Gastrocnemius medialis (tissue), 4 donors: ENCODE data around the gene ROR1. TPM values are rescaled to one million over a fixed set of nuclear protein-coding genes. Genes with fewer than 3 reads are reported as not detected.

Experiments used
- ATAC-seq, 2 donors: fragments of 150-250 bp; one replicate each; pipeline ENCODE4 v1.9.1; 2016
- DNase-seq, 2 donors: peaks; one replicate each; pipeline ENCODE4 v3.0.0-alpha.2; 2019
- H3K27ac ChIP-seq, 4 donors: fragments of 200-600 bp; sonication (generic); 1 replicate in 1 of 4; 2 replicates in 3 of 4; pipeline ENCODE4 v1.5.1; 2016 to 2018; ENCODE audit warnings: mild to moderate bottlenecking in 2 of 4, moderate library complexity in 1 of 4
- H3K27me3 ChIP-seq, 3 donors: fragments of 200-600 bp; sonication (generic) in 2 of 3; 1 replicate in 1 of 3; 2 replicates in 2 of 3; pipeline versions ENCODE4 v1.5.1 to v1.6.0; 2016 to 2019; ENCODE audit warnings: mild to moderate bottlenecking in 1 of 3, moderate library complexity in 1 of 3
- H3K36me3 ChIP-seq, 2 donors: fragments of 200-600 bp; sonication (generic) in 1 of 2; one replicate each; pipeline ENCODE4 v1.5.1; 2017 to 2018
- H3K4me1 ChIP-seq, 2 donors: fragments of 200-600 bp; sonication (generic) in 1 of 2; one replicate each; pipeline ENCODE4 v1.5.1; 2016 to 2017; ENCODE audit warnings: mild to moderate bottlenecking in 2 of 2
- H3K4me3 ChIP-seq, 4 donors: fragments of 200-600 bp; sonication (generic) in 3 of 4; 1 replicate in 1 of 4; 2 replicates in 3 of 4; pipeline ENCODE4 v1.5.1; 2016 to 2019; ENCODE audit warnings: mild to moderate bottlenecking in 2 of 4
- H3K9me3 ChIP-seq, 3 donors: fragments of 200-600 bp; sonication (generic) in 2 of 3; 1 replicate in 1 of 3; 2 replicates in 2 of 3; pipeline ENCODE4 v1.5.1; 2016 to 2019
- CTCF ChIP-seq, 5 experiments: fragments of 450-650 bp in 3 of 5; fragments of 200-600 bp in 2 of 5; sonication (generic) in 2 of 5; IDR thresholded peaks in 4 of 5; conservative IDR thresholded peaks in 1 of 5; 1 replicate in 4 of 5; 2 replicates in 1 of 5; pipeline ENCODE4 v1.5.1; 2016 to 2019; ENCODE audit warnings: antibody characterized with exemption in 5 of 5, mild to moderate bottlenecking in 3 of 5, moderate library complexity in 3 of 5
- POLR2A ChIP-seq, 2 donors: fragments of 450-650 bp; IDR thresholded peaks; one replicate each; pipeline ENCODE4 v1.6.1; 2017; ENCODE audit warnings: antibody characterized with exemption in 2 of 2, mild to moderate bottlenecking in 2 of 2, moderate library complexity in 2 of 2
- in situ Hi-C, 4 donors: fragments of 200-750 bp; cut with MboI; loops; one replicate each; pipeline versions ENCODE4 v1.15.0 to v1.8.0; 2017; ENCODE audit warnings: low sequenced_read_pairs in 4 of 4
- intact Hi-C: fragments of 100-400 bp; cut with DNase I; formaldehyde crosslinking; loops from one replicate; pipeline ENCODE4 v1.15.1; 2023; ENCODE audit warnings: low total_unique reads
- total RNA-seq, 4 donors: library from RNA; depleted of rRNA; stranded (reverse); fragments of >200 nt; gene quantifications; one replicate each; pipeline versions ENCODE4 v1.1.0 to v1.2.3, GENCODE V29; 2016

Gene ROR1
- total RNA-seq, 4 donors from 2014 or later, result 2.5 to 4.3 (median 3.6) TPM

GRCh38 chr1:64043288-64043687, 269.5 kb downstream of the ROR1 start:
- H3K4me1 ChIP-seq, result peaks cover 49 to 50% of the 10 kb centered on the region in 2 donors
- H3K27me3 ChIP-seq, result no peaks in the 10 kb centered on the region
- H3K27ac ChIP-seq, result peak overlapping the region; percentile 77 to 84 (median 81)
- ATAC-seq (no peak), DNase-seq (no peak)
- H3K4me3 ChIP-seq, result no peak overlapping the region
- TF ChIP-seq POLR2A (IDR thresholded peaks at IDR 0.05), result no peak
- no peak for TF ChIP-seq CTCF (IDR thresholded peaks at IDR 0.05 in 4 of 5, conservative IDR thresholded peaks at IDR 0.05 in 1 of 5)
- in situ Hi-C loops, result no loop called here
- intact Hi-C loops, result loop anchor here (2.0 to 5.0 kb wide), 2 partner anchors 114 to 431 kb away; no protein-coding TSS in a partner anchor
- no peaks in the 10 kb centered on the region for H3K36me3 ChIP-seq
- H3K9me3 ChIP-seq, result no peaks in the 10 kb centered on the region

- ATAC-seq (no peak), DNase-seq (no peak)
- peak overlapping the region in 3 of 4 donors; percentile 77 to 84 (median 79) for H3K27ac ChIP-seq
- in situ Hi-C loops (no loop called here), intact Hi-C loops (loop anchor here (2.0 to 5.0 kb wide), 2 partner anchors 115 to 432 kb away; no protein-coding TSS in a partner anchor)
- no peaks in the 10 kb centered on the region for H3K36me3 ChIP-seq
- peaks cover 42 to 43% of the 10 kb centered on the region in 2 donors for H3K4me1 ChIP-seq
- H3K27me3 ChIP-seq, result no peaks in the 10 kb centered on the region
- H3K9me3 ChIP-seq, result no peaks in the 10 kb centered on the region
- H3K4me3 ChIP-seq, result no peak overlapping the region
- TF ChIP-seq CTCF (IDR thresholded peaks at IDR 0.05 in 4 of 5, conservative IDR thresholded peaks at IDR 0.05 in 1 of 5) (no peak), POLR2A (IDR thresholded peaks at IDR 0.05) (no peak)
These were observed 270.2 kb downstream of the ROR1 start for GRCh38 chr1:64043976-64044375.

GRCh38 chr1:64046243-64046642, 272.4 kb downstream of the ROR1 start:
- Histone ChIP-seq H3K4me1 (peaks cover 23 to 31% of the 10 kb centered on the region in 2 donors), H3K36me3 (no peaks in the 10 kb centered on the region), H3K27ac (no peak overlapping the region), H3K27me3 (no peaks in the 10 kb centered on the region), H3K9me3 (no peaks in the 10 kb centered on the region), H3K4me3 (no peak overlapping the region)
- DNase-seq, result no peak
- no peak for ATAC-seq
- in situ Hi-C loops (no loop called here), intact Hi-C loops (no loop called here)
- TF ChIP-seq POLR2A (IDR thresholded peaks at IDR 0.05) (no peak), CTCF (IDR thresholded peaks at IDR 0.05 in 4 of 5, conservative IDR thresholded peaks at IDR 0.05 in 1 of 5) (no peak)

GRCh38 chr1:64046891-64047290, 273.1 kb downstream of the ROR1 start:
- no peak overlapping the region for H3K4me3 ChIP-seq
- H3K27me3 ChIP-seq, result no peaks in the 10 kb centered on the region
- TF ChIP-seq POLR2A (IDR thresholded peaks at IDR 0.05) (no peak), CTCF (IDR thresholded peaks at IDR 0.05 in 4 of 5, conservative IDR thresholded peaks at IDR 0.05 in 1 of 5) (no peak)
- H3K27ac ChIP-seq, result no peak overlapping the region
- in situ Hi-C loops (no loop called here), intact Hi-C loops (no loop called here)
- peaks cover 21 to 30% of the 10 kb centered on the region in 2 donors for H3K4me1 ChIP-seq
- DNase-seq, result no peak
- H3K36me3 ChIP-seq, result no peaks in the 10 kb centered on the region
- ATAC-seq, result no peak
- H3K9me3 ChIP-seq, result no peaks in the 10 kb centered on the region

- no peak overlapping the region for H3K4me3 ChIP-seq
- no peak for DNase-seq
- intact Hi-C loops (no loop called here), in situ Hi-C loops (no loop called here)
- H3K36me3 ChIP-seq, result no peaks in the 10 kb centered on the region
- no peak for ATAC-seq
- H3K9me3 ChIP-seq, result no peaks in the 10 kb centered on the region
- H3K27ac ChIP-seq, result no peak overlapping the region
- no peaks in the 10 kb centered on the region for H3K27me3 ChIP-seq
- no peak for TF ChIP-seq CTCF (IDR thresholded peaks at IDR 0.05 in 4 of 5, conservative IDR thresholded peaks at IDR 0.05 in 1 of 5)
- peaks cover 20 to 28% of the 10 kb centered on the region in 2 donors for H3K4me1 ChIP-seq
These were observed 273.8 kb downstream of the ROR1 start for GRCh38 chr1:64047549-64047996.
